ENCODE data around the gene VSIR.

The VSIR gene

DNA sequence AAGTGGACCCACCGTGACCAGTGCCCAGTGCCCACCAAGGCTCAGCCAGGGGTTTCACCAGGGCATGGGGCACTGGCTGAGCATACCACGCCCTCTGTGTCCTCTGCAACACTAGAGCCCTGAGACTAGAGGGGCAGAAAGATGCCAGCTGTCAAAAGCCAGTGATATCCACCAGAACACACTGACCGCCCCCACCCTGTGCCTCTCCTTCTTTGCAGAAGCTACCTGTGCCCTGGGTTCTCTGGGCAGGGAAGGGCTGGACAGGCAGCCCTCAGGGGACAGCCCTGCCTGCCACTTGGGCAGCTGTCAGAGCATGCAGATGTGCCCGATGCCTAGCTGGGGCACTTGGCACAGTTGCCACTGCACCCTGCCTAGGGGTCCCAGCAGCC lies 494 bp downstream of the VSIR start:
- DNase-seq (no peak), ATAC-seq (ENCODE audit: insufficient read depth, low read depth) (peak; percentile 12; the same call in 2 of the 3 replicates)
- peak overlapping the region; percentile 74 for H2AFZ ChIP-seq (ENCODE audit: low read depth, low read length)
- peaks cover 7% of the 10 kb centered on the region; the same call in 1 of the 2 replicates for H3K79me2 ChIP-seq (ENCODE audit: insufficient read depth, low read length)
- no peaks in the 10 kb centered on the region for H3K27me3 ChIP-seq (ENCODE audit: insufficient read depth, low read length, poor library complexity)
- H3K36me3 ChIP-seq (ENCODE audit: insufficient read depth, low read length) = no peaks in the 10 kb centered on the region
- no peaks in the 10 kb centered on the region for H4K20me1 ChIP-seq (ENCODE audit: insufficient read depth, low read length)
- no peak for TF ChIP-seq EZH2 (IDR thresholded peaks at IDR 0.05; ENCODE audit: borderline replicate concordance, low read depth, low read length, severe bottlenecking)
- TF ChIP-seq, protein P1, sequence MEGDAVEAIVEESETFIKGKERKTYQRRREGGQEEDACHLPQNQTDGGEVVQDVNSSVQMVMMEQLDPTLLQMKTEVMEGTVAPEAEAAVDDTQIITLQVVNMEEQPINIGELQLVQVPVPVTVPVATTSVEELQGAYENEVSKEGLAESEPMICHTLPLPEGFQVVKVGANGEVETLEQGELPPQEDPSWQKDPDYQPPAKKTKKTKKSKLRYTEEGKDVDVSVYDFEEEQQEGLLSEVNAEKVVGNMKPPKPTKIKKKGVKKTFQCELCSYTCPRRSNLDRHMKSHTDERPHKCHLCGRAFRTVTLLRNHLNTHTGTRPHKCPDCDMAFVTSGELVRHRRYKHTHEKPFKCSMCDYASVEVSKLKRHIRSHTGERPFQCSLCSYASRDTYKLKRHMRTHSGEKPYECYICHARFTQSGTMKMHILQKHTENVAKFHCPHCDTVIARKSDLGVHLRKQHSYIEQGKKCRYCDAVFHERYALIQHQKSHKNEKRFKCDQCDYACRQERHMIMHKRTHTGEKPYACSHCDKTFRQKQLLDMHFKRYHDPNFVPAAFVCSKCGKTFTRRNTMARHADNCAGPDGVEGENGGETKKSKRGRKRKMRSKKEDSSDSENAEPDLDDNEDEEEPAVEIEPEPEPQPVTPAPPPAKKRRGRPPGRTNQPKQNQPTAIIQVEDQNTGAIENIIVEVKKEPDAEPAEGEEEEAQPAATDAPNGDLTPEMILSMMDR (IDR thresholded peaks at IDR 0.05; ENCODE audit: borderline replicate concordance, extremely low read depth, low read length, poor library complexity, severe bottlenecking) = no peak
- H3K4me1 ChIP-seq (ENCODE audit: insufficient read depth, low read length) = peaks cover 76% of the 10 kb centered on the region
- peak overlapping the region; percentile 63 for H3K27ac ChIP-seq (ENCODE audit: low read length)
- H3K9ac ChIP-seq (ENCODE audit: low read depth, low read length) = peak overlapping the region; percentile 78
- no peaks in the 10 kb centered on the region for H3K9me3 ChIP-seq (ENCODE audit: insufficient read depth, low read length, severe bottlenecking)
- H3K4me3 ChIP-seq (ENCODE audit: low read depth in 1 of 2, low read length in 2 of 2) = peak overlapping the region; percentile 33 to 68; a peak in 3 of 4 replicates
- peak overlapping the region; percentile 89 for H3K4me2 ChIP-seq (ENCODE audit: insufficient read depth, low read length)

DNA sequence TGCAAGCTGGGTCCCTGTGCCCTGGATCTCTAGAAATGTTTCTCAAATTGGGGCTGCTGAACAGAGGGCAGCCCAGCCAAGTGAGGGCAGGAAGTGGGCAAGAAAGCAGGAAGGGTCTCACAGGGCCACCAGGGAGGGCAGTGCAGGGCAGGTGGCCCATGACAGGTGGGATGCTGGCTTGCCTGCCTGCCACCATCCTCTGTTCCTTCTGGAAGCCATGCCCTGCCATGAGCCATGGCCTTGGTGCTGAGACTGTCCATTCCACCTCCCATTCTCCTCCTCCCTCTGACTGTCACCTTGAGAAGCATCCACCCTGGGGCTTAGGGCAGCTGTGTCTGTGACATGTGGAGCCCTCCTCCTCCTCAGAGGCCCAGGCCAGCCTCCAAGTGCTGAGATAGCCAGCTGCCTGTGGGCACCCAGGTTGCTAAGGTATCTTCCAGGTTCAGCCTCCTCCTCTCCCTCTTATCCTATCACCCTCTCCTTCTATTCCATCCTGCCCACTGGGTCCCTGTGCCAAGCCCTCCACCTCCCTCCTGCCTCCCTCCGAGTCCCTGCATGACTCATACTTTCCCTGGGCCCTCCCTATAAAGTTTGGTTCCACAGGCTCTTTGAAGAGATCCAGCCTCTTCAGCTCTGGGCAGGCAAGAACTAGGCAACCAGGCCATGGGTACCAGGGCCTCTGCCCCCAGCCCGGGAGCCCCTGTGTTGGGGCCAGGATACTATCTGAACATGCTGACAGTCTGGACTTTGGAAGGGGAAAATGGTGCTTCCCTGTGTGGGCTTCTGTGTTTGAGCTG lies 1.3 kb downstream of the VSIR start:
- peaks cover 76% of the 10 kb centered on the region for H3K4me1 ChIP-seq (ENCODE audit: insufficient read depth, low read length)
- no peak overlapping the region for H2AFZ ChIP-seq (ENCODE audit: low read depth, low read length)
- TF ChIP-seq, protein P1 (IDR thresholded peaks at IDR 0.05; ENCODE audit: borderline replicate concordance, extremely low read depth, low read length, poor library complexity, severe bottlenecking) = no peak
- no peak for TF ChIP-seq EZH2 (IDR thresholded peaks at IDR 0.05; ENCODE audit: borderline replicate concordance, low read depth, low read length, severe bottlenecking)
- no peaks in the 10 kb centered on the region for H3K9me3 ChIP-seq (ENCODE audit: insufficient read depth, low read length, severe bottlenecking)
- ATAC-seq (ENCODE audit: insufficient read depth, low read depth) = no peak
- H3K4me2 ChIP-seq (ENCODE audit: insufficient read depth, low read length) = peak overlapping the region; percentile 89
- H4K20me1 ChIP-seq (ENCODE audit: insufficient read depth, low read length) = no peaks in the 10 kb centered on the region
- peak overlapping the region; percentile 63 for H3K27ac ChIP-seq (ENCODE audit: low read length)
- no peak for DNase-seq
- no peaks in the 10 kb centered on the region for H3K27me3 ChIP-seq (ENCODE audit: insufficient read depth, low read length, poor library complexity)
- peak overlapping the region in 1 of 2 experiments; percentile 68; a peak in 2 of 4 replicates for H3K4me3 ChIP-seq (ENCODE audit: low read depth in 1 of 2, low read length in 2 of 2)
- H3K36me3 ChIP-seq (ENCODE audit: insufficient read depth, low read length) = no peaks in the 10 kb centered on the region
- H3K9ac ChIP-seq (ENCODE audit: low read depth, low read length) = peak overlapping the region; percentile 78; the same call in 1 of the 2 replicates
- H3K79me2 ChIP-seq (ENCODE audit: insufficient read depth, low read length) = peaks cover 7% of the 10 kb centered on the region; the same call in 1 of the 2 replicates

DNA sequence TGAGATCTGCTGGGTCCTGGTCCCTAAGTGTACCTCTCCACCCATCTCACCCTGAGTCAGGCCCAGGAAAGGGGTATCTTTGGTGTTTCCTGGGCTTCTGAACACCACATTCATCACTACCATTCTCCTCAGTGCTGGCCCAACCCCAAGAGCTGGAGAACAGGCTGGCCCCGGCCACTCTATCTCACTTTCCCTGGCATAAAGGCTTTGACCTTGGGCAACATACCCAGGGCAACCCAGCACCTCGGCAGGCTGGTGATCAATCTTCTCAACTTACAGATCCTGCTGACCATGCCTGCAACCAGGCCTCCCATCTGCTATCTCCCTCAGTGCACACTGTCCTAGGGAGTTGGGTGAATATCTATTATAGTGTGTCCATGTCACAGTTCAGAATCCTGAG lies 2.1 kb downstream of the VSIR start:
- H3K27ac ChIP-seq (ENCODE audit: low read length) = peak overlapping the region; percentile 74
- no peaks in the 10 kb centered on the region for H3K36me3 ChIP-seq (ENCODE audit: insufficient read depth, low read length)
- DNase-seq (no peak), ATAC-seq (ENCODE audit: insufficient read depth, low read depth) (no peak)
- H3K9me3 ChIP-seq (ENCODE audit: insufficient read depth, low read length, severe bottlenecking) = no peaks in the 10 kb centered on the region
- TF ChIP-seq, protein P1 (IDR thresholded peaks at IDR 0.05; ENCODE audit: borderline replicate concordance, extremely low read depth, low read length, poor library complexity, severe bottlenecking) = no peak
- no peak for TF ChIP-seq EZH2 (IDR thresholded peaks at IDR 0.05; ENCODE audit: borderline replicate concordance, low read depth, low read length, severe bottlenecking)
- H2AFZ ChIP-seq (ENCODE audit: low read depth, low read length) = no peak overlapping the region
- H3K4me3 ChIP-seq (ENCODE audit: low read depth in 1 of 2, low read length in 2 of 2) = no peak overlapping the region
- H3K4me1 ChIP-seq (ENCODE audit: insufficient read depth, low read length) = peaks cover 70% of the 10 kb centered on the region
- H3K27me3 ChIP-seq (ENCODE audit: insufficient read depth, low read length, poor library complexity) = no peaks in the 10 kb centered on the region
- H3K9ac ChIP-seq (ENCODE audit: low read depth, low read length) = no peak overlapping the region
- H3K79me2 ChIP-seq (ENCODE audit: insufficient read depth, low read length) = peaks cover 7% of the 10 kb centered on the region; the same call in 1 of the 2 replicates
- no peaks in the 10 kb centered on the region for H4K20me1 ChIP-seq (ENCODE audit: insufficient read depth, low read length)
- H3K4me2 ChIP-seq (ENCODE audit: insufficient read depth, low read length) = peak overlapping the region; percentile 12; the same call in 1 of the 2 replicates

All from DND-41 (cell line).